Thyroid gland (tissue), 4 donors: ENCODE data around the gene GAB3. TPM values are rescaled to one million over a fixed set of nuclear protein-coding genes. Genes with fewer than 3 reads are reported as not detected.
"Not testable (repeated sequence)": the region's sequence is repeated elsewhere in the genome, so short reads cannot be mapped to it uniquely, and the experiment has no call there.

Source experiments
- DNase-seq, 2 donors: peaks; one replicate each; pipeline ENCODE4 v3.0.0-alpha.2; 2019
- H3K27ac ChIP-seq, 3 donors: fragments of 200-600 bp; sonication (generic); 1 replicate in 2 of 3; 2 replicates in 1 of 3; pipeline ENCODE4 v1.5.1; 2016 to 2019; ENCODE audit warnings: mild to moderate bottlenecking in 1 of 3, moderate library complexity in 1 of 3
- H3K27me3 ChIP-seq: fragments of 200-600 bp; sonication (generic); one replicate; pipeline ENCODE4 v1.5.1; 2019
- H3K36me3 ChIP-seq, 2 donors: fragments of 200-600 bp; sonication (generic); one replicate each; pipeline ENCODE4 v1.5.1; 2016 to 2019
- H3K4me1 ChIP-seq, 2 donors: fragments of 200-600 bp; sonication (generic); one replicate each; pipeline ENCODE4 v1.5.1; 2017 to 2019
- H3K4me3 ChIP-seq, 3 donors: fragments of 200-600 bp; sonication (generic); replicated peaks in 1 of 3; 1 replicate in 2 of 3; 2 replicates in 1 of 3; pipeline ENCODE4 v1.5.1; 2016; ENCODE audit warnings: mild to moderate bottlenecking in 1 of 3
- H3K9me3 ChIP-seq: fragments of 200-600 bp; sonication (generic); one replicate; pipeline ENCODE4 v1.5.1; 2017
- CTCF ChIP-seq, 6 experiments: fragments of 200-600 bp in 3 of 6; fragments of 450-650 bp in 3 of 6; sonication (generic) in 3 of 6; IDR thresholded peaks; one replicate each; pipeline ENCODE4 v1.5.1; 2016 to 2019; ENCODE audit warnings: antibody characterized with exemption in 6 of 6, mild to moderate bottlenecking in 2 of 6, inconsistent platforms in 1 of 6, moderate library complexity in 1 of 6
- POLR2A ChIP-seq, 2 donors: fragments of 450-650 bp; IDR thresholded peaks; one replicate each; pipeline ENCODE4 v1.6.1; 2017; ENCODE audit warnings: antibody characterized with exemption in 2 of 2, mild to moderate bottlenecking in 2 of 2, moderate library complexity in 1 of 2
- WGBS, 2 donors: methylation state at CpG; one replicate each; pipeline ENCODE4 v1.1.5; 2017; 5-methylcytosine and 5-hydroxymethylcytosine counted together
- intact Hi-C: fragments of 100-400 bp; cut with DNase I; formaldehyde crosslinking; loops from one replicate; pipeline ENCODE4 v1.15.1; 2023
- total RNA-seq, 4 donors: library from RNA; depleted of rRNA; stranded (reverse); fragments of >200 nt; gene quantifications; one replicate each; pipeline ENCODE4 v1.2.3, GENCODE V29; 2016

Gene GAB3
- total RNA-seq, 4 donors from 2014 or later: 5.8 to 10.2 (median 8.1) TPM

GRCh38 chrX:154653048-154653401 lies 97.9 kb downstream of the GAB3 start:
- TF ChIP-seq POLR2A (IDR thresholded peaks at IDR 0.05) (no peak), CTCF (IDR thresholded peaks at IDR 0.05) (no peak)
- no peak overlapping the region for H3K27ac ChIP-seq
- H3K36me3 ChIP-seq: no peaks in the 10 kb centered on the region
- intact Hi-C loops: no loop called here
- H3K4me1 ChIP-seq: no peaks in the 10 kb centered on the region
- H3K9me3 ChIP-seq: no peaks in the 10 kb centered on the region
- no peak overlapping the region for H3K4me3 ChIP-seq
- H3K27me3 ChIP-seq: no peaks in the 10 kb centered on the region
- 90 to 96% methylated on average over 6 to 9 of the region's 23 CpGs for WGBS, 2 donors
- no peak for DNase-seq

GRCh38 chrX:154652311-154653047 lies 98.4 kb downstream of the GAB3 start:
- intact Hi-C loops: no loop called here
- TF ChIP-seq CTCF (IDR thresholded peaks at IDR 0.05) (no peak), POLR2A (IDR thresholded peaks at IDR 0.05) (no peak)
- Histone ChIP-seq H3K27ac (no peak overlapping the region), H3K36me3 (no peaks in the 10 kb centered on the region), H3K4me3 (no peak overlapping the region), H3K4me1 (no peaks in the 10 kb centered on the region), H3K9me3 (no peaks in the 10 kb centered on the region), H3K27me3 (no peaks in the 10 kb centered on the region)
- DNase-seq: no peak
- WGBS, 2 donors: 97 to 98% methylated on average over 10 to 21 of the region's 30 CpGs

- H3K9me3 ChIP-seq: no peaks in the 10 kb centered on the region
- no peak for DNase-seq
- H3K27me3 ChIP-seq: no peaks in the 10 kb centered on the region
- no peak overlapping the region for H3K4me3 ChIP-seq
- H3K27ac ChIP-seq: no peak overlapping the region
- TF ChIP-seq CTCF (IDR thresholded peaks at IDR 0.05): no peak
- TF ChIP-seq POLR2A (IDR thresholded peaks at IDR 0.05): no peak
- 47 to 51% methylated on average over 3 to 8 of the region's 13 CpGs for WGBS, 2 donors
- intact Hi-C loops: no loop called here
- no peaks in the 10 kb centered on the region for H3K4me1 ChIP-seq
- H3K36me3 ChIP-seq: no peaks in the 10 kb centered on the region
Measured at GRCh38 chrX:154650221-154650510, 100.7 kb downstream of the GAB3 start.

- no peak for DNase-seq
- TF ChIP-seq CTCF (IDR thresholded peaks at IDR 0.05): no peak
- no peak for TF ChIP-seq POLR2A (IDR thresholded peaks at IDR 0.05)
- intact Hi-C loops: no loop called here
- Histone ChIP-seq H3K4me1 (no peaks in the 10 kb centered on the region), H3K27ac (no peak overlapping the region), H3K9me3 (no peaks in the 10 kb centered on the region), H3K27me3 (no peaks in the 10 kb centered on the region), H3K4me3 (no peak overlapping the region), H3K36me3 (no peaks in the 10 kb centered on the region)
- WGBS, 2 donors: 60 to 64% methylated on average over 5 to 8 of the region's 23 CpGs
Measured at GRCh38 chrX:154649503-154650220, 101.2 kb downstream of the GAB3 start.

- TF ChIP-seq CTCF (IDR thresholded peaks at IDR 0.05): no peak
- TF ChIP-seq POLR2A (IDR thresholded peaks at IDR 0.05): no peak
- H3K27me3 ChIP-seq: no peaks in the 10 kb centered on the region
- intact Hi-C loops: no loop called here
- 59 to 62% methylated on average over 7 to 10 of the region's 15 CpGs for WGBS, 2 donors
- no peak for DNase-seq
- H3K27ac ChIP-seq: no peak overlapping the region
- no peak overlapping the region for H3K4me3 ChIP-seq
- no peaks in the 10 kb centered on the region for H3K4me1 ChIP-seq
- H3K9me3 ChIP-seq: no peaks in the 10 kb centered on the region
- H3K36me3 ChIP-seq: no peaks in the 10 kb centered on the region
Measured at GRCh38 chrX:154648931-154649330, 101.9 kb downstream of the GAB3 start.

- intact Hi-C loops, H3K27ac ChIP-seq, H3K4me1 ChIP-seq, H3K36me3 ChIP-seq, H3K4me3 ChIP-seq, H3K9me3 ChIP-seq, H3K27me3 ChIP-seq, DNase-seq: not testable (repeated sequence)
- no CpG with 5 or more reads among the region's 24 CpGs for WGBS, 2 donors
Measured at GRCh38 chrX:154645745-154646378, 105.0 kb downstream of the GAB3 start.

- H3K27ac ChIP-seq, intact Hi-C loops, H3K27me3 ChIP-seq, DNase-seq, H3K4me3 ChIP-seq, H3K36me3 ChIP-seq, H3K4me1 ChIP-seq, H3K9me3 ChIP-seq: not testable (repeated sequence)
- WGBS, 2 donors: no CpG with 5 or more reads among the region's 31 CpGs
Measured at GRCh38 chrX:154643708-154644107, 107.2 kb downstream of the GAB3 start.
